Measurements from ENCODE around the gene EIF5B. TPM values are rescaled to one million over a fixed set of nuclear protein-coding genes. Genes with fewer than 3 reads are reported as not detected.

EIF5B gene
- total RNA-seq, 4 donors from 2014 or later: 30.1 to 78.1 (median 36.4) TPM

DNA sequence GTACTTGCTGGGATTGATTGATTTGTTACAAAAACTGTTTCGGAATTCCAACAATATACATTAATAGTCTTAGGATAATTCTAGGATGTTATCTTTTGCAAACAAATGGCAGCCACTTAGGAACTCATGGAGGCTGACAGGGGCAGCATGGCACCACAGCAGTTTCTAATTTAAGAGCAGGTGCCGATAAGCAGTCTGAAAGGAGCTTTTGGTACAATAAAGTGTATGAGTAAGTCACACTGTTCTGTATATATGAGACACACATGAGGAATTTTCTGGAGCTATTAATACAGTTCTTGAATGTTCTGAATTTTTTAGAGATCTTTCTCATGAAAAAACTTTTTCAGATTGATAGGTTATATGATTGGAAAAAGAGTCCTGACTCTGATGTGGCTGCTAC, 52.2 kb downstream of the EIF5B start:
- ATAC-seq (ENCODE audit: low FRiP score) (no peak), DNase-seq (ENCODE audit: low spot score) (no peak)
- TF ChIP-seq, protein P1, sequence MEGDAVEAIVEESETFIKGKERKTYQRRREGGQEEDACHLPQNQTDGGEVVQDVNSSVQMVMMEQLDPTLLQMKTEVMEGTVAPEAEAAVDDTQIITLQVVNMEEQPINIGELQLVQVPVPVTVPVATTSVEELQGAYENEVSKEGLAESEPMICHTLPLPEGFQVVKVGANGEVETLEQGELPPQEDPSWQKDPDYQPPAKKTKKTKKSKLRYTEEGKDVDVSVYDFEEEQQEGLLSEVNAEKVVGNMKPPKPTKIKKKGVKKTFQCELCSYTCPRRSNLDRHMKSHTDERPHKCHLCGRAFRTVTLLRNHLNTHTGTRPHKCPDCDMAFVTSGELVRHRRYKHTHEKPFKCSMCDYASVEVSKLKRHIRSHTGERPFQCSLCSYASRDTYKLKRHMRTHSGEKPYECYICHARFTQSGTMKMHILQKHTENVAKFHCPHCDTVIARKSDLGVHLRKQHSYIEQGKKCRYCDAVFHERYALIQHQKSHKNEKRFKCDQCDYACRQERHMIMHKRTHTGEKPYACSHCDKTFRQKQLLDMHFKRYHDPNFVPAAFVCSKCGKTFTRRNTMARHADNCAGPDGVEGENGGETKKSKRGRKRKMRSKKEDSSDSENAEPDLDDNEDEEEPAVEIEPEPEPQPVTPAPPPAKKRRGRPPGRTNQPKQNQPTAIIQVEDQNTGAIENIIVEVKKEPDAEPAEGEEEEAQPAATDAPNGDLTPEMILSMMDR (IDR thresholded peaks at IDR 0.05): no peak

DNA sequence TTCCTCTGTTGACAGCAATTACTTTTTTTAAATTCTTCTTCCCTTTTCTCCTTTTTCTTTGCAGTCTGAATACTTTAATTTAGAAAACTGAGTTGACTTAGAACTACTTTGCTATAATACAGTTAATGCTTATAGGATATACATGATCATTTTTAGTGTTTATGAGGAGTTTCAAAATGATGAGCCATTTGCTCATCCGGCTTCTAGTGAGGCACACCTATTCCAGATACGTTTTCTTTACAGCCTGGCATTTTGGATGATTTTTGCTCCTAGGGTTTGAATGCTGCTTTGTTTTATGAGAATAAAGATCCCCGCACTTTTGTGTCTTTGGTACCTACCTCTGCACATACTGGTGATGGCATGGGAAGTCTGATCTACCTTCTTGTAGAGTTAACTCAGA, 52.8 kb downstream of the EIF5B start:
- DNase-seq (ENCODE audit: low spot score) (no peak), ATAC-seq (ENCODE audit: low FRiP score) (no peak)
- TF ChIP-seq, protein P1 (IDR thresholded peaks at IDR 0.05): no peak

DNA sequence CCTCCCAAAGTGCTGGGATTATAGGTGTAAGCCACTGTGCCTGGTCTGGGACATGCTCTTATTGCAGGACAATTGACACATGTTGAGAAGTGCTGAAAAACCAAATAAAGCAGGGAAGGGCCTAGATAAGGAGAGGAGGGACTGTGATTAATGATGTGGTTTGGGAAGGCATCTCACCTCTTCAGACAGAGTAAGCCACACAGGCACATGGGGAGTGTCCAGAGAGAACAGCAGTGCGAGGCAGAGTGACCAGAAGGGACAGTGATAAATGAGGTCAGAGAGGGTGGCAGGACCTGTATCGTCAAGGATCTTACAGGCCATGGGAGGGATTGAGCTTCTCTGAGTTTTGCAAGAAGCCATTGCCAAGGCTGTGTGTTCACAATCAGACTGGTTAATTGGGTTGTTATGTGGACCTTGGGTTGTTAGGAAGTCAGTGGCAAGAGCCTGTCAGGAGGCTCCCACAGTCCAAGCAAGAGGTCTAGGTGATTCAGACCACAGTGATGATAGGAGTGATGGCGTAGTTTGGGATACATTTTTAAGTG, 58.5 kb downstream of the EIF5B start:
- DNase-seq (ENCODE audit: low spot score) (no peak), ATAC-seq (ENCODE audit: low FRiP score) (no peak)
- TF ChIP-seq, protein P1 (IDR thresholded peaks at IDR 0.05): no peak

DNA sequence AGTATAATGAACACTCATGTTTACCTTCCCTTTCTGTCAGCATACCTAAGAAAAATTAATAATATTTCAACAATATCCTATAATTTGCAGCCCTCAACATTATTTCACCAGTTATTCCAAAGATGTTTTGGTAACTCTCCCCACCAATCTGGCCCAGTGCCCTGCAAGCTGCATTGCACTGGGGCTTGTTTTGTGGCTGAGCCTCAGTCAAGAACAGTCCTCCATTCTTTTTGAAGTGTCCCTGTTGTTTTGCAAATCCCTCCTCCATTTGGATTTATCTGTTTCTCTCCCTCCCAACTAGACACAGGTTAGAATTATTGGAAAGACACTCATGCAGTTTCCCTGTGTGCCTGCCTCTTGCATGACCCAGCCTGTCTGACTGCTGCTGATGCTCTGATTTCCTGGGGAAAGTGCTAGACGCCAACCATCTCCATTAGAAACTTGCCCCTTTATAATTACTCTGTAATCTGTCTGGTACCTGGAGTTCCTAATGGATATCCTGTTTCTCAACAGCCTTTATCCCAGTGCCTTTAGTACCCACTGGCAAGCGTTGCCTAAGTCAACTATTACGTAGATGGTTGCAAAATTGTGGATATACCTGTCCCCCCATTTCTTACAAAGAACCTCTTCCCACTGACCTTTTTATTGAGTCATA, 60.2 kb downstream of the EIF5B start:
- TF ChIP-seq, protein P1 (IDR thresholded peaks at IDR 0.05): no peak
- ATAC-seq (ENCODE audit: low FRiP score) (no peak), DNase-seq (ENCODE audit: low spot score) (no peak)

DNA sequence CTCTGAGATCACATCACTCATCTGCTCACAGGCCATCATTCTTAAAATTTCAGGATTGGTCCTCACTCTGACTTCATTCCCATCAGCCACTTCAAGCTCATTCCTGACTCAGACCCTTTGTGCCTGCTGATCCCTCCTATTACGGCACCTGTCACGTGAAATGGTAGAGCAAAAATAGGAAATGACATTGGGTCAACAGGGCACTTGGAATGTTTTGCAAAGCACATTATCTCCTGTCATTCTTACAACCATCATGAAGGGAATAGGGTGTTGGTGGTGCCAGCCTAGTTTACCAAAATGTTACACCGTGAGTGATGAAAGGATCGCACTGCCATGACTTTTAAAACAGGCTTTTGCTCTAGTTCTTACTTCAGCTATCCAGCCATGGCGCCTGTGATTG, 61.1 kb downstream of the EIF5B start:
- no peak for ATAC-seq (ENCODE audit: low FRiP score)
- DNase-seq (ENCODE audit: low spot score): no peak
- TF ChIP-seq, protein P1 (IDR thresholded peaks at IDR 0.05): no peak

DNA sequence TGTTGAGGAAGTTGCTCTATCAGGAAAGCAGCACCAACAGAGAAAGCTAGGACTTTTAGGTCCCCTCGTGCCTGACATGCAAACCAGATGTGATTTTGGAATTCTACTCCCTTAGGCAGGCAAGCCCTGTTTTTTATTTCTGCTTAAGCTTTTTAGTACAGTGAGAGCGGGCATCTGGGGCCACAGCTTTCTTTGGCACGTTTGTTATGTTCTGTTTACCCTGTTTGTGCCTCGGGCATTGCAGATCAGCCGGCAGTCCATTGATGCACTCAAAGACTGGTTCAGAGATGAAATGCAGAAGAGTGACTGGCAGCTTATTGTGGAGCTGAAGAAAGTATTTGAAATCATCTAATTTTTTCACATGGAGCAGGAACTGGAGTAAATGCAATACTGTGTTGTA, 61.9 kb downstream of the EIF5B start:
- ATAC-seq (ENCODE audit: low FRiP score) (no peak), DNase-seq (ENCODE audit: low spot score) (no peak)
- TF ChIP-seq, protein P1 (IDR thresholded peaks at IDR 0.05): no peak

DNA sequence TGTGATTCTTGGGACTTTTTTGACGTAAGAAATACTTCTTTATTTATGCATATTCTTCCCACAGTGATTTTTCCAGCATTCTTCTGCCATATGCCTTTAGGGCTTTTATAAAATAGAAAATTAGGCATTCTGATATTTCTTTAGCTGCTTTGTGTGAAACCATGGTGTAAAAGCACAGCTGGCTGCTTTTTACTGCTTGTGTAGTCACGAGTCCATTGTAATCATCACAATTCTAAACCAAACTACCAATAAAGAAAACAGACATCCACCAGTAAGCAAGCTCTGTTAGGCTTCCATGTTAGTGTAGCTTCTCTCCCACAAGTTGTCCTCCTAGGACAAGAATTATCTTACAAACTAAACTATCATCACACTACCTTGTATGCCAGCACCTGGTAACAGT, 62.6 kb downstream of the EIF5B start:
- TF ChIP-seq, protein P1 (IDR thresholded peaks at IDR 0.05): no peak
- ATAC-seq (ENCODE audit: low FRiP score) (no peak), DNase-seq (ENCODE audit: low spot score) (no peak)
